RWPE2 (cell line): Measurements from ENCODE around the gene VMO1.

Experiments
- ATAC-seq: fragments of 200-7000 bp; cut with Tn5 transposase; 3 replicates; pipeline ENCODE4 v1.9.1; 2021; ENCODE audit warnings: low read depth
- DNase-seq: peaks from one replicate; pipeline ENCODE4 v3.0.0-alpha.2; 2020; ENCODE audit warnings: low spot score
- H3K27ac ChIP-seq: fragments of 450-650 bp; 2 replicates; pipeline ENCODE4 v1.5.1; 2017; ENCODE audit warnings: mild to moderate bottlenecking; ENCODE audit not compliant: poor library complexity, severe bottlenecking
- H3K27me3 ChIP-seq: fragments of 250-450 bp; sonication (Bioruptor Pico); 2 replicates; pipeline ENCODE4 v1.5.1; 2021; ENCODE audit warnings: mild to moderate bottlenecking, moderate library complexity; ENCODE audit not compliant: insufficient read depth, poor library complexity, severe bottlenecking
- H3K36me3 ChIP-seq: fragments of 250-450 bp; sonication (Bioruptor Pico); 2 replicates; pipeline ENCODE4 v1.5.1; 2020; ENCODE audit warnings: low read depth, mild to moderate bottlenecking, moderate library complexity
- H3K4me1 ChIP-seq: fragments of 250-450 bp; sonication (Bioruptor Pico); 2 replicates; pipeline ENCODE4 v1.5.1; 2021; ENCODE audit warnings: mild to moderate bottlenecking, moderate library complexity; ENCODE audit not compliant: insufficient read depth, poor library complexity, severe bottlenecking
- H3K4me3 ChIP-seq: fragments of 250-450 bp; sonication (Bioruptor Pico); 2 replicates; pipeline ENCODE4 v1.5.1; 2021; ENCODE audit warnings: mild to moderate bottlenecking, moderate library complexity; ENCODE audit not compliant: severe bottlenecking
- H3K9me3 ChIP-seq: fragments of 250-450 bp; sonication (Bioruptor Pico); 2 replicates; pipeline ENCODE4 v1.5.1; 2021; ENCODE audit warnings: mild to moderate bottlenecking, moderate library complexity; ENCODE audit not compliant: severe bottlenecking
- TF ChIP-seq, protein P1 (sequence below): fragments of 450-650 bp; IDR thresholded peaks from one replicate; pipeline ENCODE4 v1.5.1; 2017; ENCODE audit warnings: mild to moderate bottlenecking, moderate library complexity; ENCODE audit not compliant: poor library complexity, severe bottlenecking

VMO1 gene

DNA sequence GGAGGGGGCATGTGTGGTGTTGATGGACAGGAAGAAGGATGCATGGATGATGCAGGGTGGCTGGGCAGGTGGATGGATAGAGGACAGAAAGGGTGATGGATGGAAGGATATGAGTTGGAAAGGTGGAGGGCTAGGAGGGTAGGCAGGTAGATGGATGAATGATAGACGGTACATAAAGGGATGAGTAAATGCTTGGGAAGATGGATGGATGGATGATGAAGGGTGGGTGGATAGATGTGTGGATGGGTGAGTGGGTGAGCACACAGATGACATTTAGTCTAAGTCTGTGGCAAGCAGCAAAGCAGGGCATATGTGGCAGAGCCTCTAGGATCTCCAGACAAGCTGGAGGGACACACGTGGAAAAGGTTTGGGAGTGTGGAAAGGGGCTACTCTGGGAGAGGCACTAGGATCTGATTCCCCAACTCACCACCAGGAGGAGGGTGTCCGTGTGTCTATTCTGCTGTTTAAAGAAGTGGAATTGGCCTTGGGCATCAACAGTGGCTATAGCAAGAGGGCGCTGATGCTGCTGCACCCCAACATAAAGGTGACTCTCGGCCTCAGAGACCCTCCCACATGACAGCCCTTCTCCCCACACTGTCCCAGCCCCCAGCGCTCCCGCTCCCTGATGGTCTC is 29.0 kb upstream of the VMO1 start:
- Histone ChIP-seq H3K4me1 (no peaks in the 10 kb centered on the region), H3K4me3 (no peak overlapping the region), H3K27me3 (no peaks in the 10 kb centered on the region), H3K27ac (no peak overlapping the region), H3K9me3 (no peaks in the 10 kb centered on the region), H3K36me3 (peaks cover 37% of the 10 kb centered on the region)
- TF ChIP-seq, protein P1, sequence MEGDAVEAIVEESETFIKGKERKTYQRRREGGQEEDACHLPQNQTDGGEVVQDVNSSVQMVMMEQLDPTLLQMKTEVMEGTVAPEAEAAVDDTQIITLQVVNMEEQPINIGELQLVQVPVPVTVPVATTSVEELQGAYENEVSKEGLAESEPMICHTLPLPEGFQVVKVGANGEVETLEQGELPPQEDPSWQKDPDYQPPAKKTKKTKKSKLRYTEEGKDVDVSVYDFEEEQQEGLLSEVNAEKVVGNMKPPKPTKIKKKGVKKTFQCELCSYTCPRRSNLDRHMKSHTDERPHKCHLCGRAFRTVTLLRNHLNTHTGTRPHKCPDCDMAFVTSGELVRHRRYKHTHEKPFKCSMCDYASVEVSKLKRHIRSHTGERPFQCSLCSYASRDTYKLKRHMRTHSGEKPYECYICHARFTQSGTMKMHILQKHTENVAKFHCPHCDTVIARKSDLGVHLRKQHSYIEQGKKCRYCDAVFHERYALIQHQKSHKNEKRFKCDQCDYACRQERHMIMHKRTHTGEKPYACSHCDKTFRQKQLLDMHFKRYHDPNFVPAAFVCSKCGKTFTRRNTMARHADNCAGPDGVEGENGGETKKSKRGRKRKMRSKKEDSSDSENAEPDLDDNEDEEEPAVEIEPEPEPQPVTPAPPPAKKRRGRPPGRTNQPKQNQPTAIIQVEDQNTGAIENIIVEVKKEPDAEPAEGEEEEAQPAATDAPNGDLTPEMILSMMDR, result no peak
- ATAC-seq (no peak), DNase-seq (no peak)

DNA sequence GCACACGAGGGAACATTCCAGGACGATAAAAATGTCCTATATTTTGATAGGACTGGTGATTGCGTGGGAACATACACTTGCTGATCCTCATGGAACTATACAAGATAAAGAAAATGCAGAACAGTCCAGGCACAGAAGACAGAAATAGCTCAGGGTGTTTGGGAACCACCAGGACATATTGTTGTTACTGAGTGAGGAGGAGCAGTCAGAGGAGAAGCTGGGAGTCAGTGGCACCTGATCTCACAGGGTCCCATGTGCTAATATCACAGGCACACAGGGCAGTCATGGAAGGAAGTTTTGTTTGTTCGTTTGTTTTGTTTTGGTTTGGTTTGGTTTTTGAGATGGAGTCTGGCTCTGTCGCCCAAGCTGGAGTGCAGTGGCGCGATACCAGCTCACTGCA is 26.5 kb upstream of the VMO1 start:
- TF ChIP-seq, protein P1, result no peak
- Histone ChIP-seq H3K36me3 (peaks cover 46% of the 10 kb centered on the region), H3K4me3 (no peak overlapping the region), H3K9me3 (no peaks in the 10 kb centered on the region), H3K27me3 (no peaks in the 10 kb centered on the region), H3K27ac (no peak overlapping the region), H3K4me1 (no peaks in the 10 kb centered on the region)
- ATAC-seq, result no peak
- DNase-seq, result no peak

DNA sequence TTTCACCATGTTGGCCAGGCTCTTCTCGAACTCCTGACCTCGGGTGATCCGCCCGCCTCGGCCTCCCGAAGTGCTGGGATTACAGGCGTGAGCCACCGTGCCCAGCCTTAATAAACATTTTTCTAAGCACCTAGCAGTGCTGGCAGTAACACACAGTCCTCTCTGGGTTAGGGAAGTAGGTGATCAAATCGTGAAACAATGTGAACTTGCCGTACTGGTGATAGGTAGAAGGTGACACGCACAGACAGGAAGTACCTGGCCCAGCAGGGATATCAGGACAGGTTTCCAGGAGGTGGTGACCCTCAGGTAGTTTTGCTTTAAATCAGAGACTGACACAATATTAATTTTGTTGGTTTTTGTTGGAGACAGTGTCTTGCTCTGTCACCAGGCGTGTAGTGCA is 25.3 kb upstream of the VMO1 start:
- Histone ChIP-seq H3K4me3 (no peak overlapping the region), H3K9me3 (no peaks in the 10 kb centered on the region), H3K27ac (no peak overlapping the region), H3K27me3 (no peaks in the 10 kb centered on the region), H3K36me3 (peaks cover 41% of the 10 kb centered on the region), H3K4me1 (no peaks in the 10 kb centered on the region)
- DNase-seq (no peak), ATAC-seq (no peak)
- TF ChIP-seq, protein P1, result no peak

DNA sequence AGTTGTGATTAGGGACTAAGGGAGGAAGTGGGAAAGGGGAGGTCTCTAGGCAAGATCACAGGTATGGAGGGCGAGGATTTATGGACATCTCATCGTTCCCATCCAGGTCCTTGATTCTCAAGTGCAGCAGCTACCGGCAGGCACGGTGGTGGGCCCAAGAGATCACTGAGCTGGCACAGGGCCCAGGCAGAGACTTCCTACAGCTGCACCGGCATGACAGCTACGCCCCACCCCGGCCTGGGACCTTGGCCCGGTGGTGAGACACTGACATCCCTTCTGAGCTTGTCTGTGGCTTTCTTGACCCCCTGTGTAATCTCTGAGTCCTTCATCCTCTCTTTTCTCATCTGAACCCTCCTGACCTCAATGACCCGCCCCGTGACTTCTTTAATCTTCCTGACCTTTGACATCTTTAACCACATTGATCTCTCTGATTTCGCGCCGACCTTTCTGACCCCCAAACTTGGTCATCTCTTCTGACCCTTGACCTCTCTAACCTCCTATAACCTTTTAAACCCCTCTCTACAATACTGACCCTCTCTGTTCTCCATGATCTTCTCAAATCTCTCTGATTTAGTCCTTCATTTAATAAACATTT is 24.6 kb upstream of the VMO1 start:
- Histone ChIP-seq H3K27ac (no peak overlapping the region), H3K36me3 (peaks cover 38% of the 10 kb centered on the region), H3K27me3 (no peaks in the 10 kb centered on the region), H3K9me3 (no peaks in the 10 kb centered on the region), H3K4me3 (no peak overlapping the region), H3K4me1 (peaks cover 4% of the 10 kb centered on the region)
- DNase-seq, result no peak
- no peak for ATAC-seq
- TF ChIP-seq, protein P1, result no peak

DNA sequence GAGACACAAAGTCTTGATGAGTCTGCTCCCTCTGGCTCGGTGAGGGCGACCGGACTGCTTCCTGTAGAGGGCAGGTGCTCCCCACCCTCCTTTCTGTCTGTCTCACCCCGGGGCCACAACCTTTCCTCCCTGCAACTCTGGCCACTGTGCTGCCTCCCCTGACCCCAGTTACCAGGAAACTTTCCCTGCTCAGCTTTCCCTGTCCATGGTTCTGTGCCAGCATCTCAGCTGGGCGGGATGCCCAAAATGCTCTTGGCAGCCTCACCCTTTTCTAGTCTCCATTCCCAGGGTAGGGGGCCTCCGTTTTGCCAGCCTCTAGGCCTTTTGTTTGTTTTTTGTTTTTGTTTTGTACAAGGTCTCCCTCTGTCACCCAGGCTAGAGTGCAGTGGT is 22.2 kb upstream of the VMO1 start:
- Histone ChIP-seq H3K27ac (no peak overlapping the region), H3K9me3 (no peaks in the 10 kb centered on the region), H3K4me3 (no peak overlapping the region), H3K4me1 (peaks cover 4% of the 10 kb centered on the region), H3K27me3 (no peaks in the 10 kb centered on the region), H3K36me3 (peaks cover 22% of the 10 kb centered on the region)
- DNase-seq (no peak), ATAC-seq (no peak)
- TF ChIP-seq, protein P1, result no peak
